ENCODE results near the gene EPSTI1.
"Not testable (repeated sequence)": the region's sequence is repeated elsewhere in the genome, so short reads cannot be mapped to it uniquely, and the experiment has no call there.

EPSTI1 gene

GRCh38 chr13:42883771-42884467, 108.1 kb downstream of the EPSTI1 start:
- no peak for DNase-seq

GRCh38 chr13:42883142-42883541, 108.9 kb downstream of the EPSTI1 start:
- no peak for DNase-seq

- no peak for DNase-seq
These were observed 111.9 kb downstream of the EPSTI1 start for GRCh38 chr13:42880056-42880605.

GRCh38 chr13:42878721-42879120, 113.3 kb downstream of the EPSTI1 start:
- no peak for DNase-seq

GRCh38 chr13:42876887-42877545, 115.0 kb downstream of the EPSTI1 start:
- DNase-seq, result no peak

- DNase-seq, result no peak
These were observed 115.7 kb downstream of the EPSTI1 start for GRCh38 chr13:42876270-42876714.

- no peak for DNase-seq
These were observed 116.4 kb downstream of the EPSTI1 start for GRCh38 chr13:42875475-42876269.

GRCh38 chr13:42874221-42874620, 117.8 kb downstream of the EPSTI1 start:
- DNase-seq, result no peak

- no peak for DNase-seq
These were observed 119.0 kb downstream of the EPSTI1 start for GRCh38 chr13:42873081-42873480.

- no peak for DNase-seq
These were observed 124.8 kb downstream of the EPSTI1 start for GRCh38 chr13:42867232-42867631.

GRCh38 chr13:42865768-42866102, 126.3 kb downstream of the EPSTI1 start:
- no peak for DNase-seq

- no peak for DNase-seq
These were observed 126.9 kb downstream of the EPSTI1 start for GRCh38 chr13:42864952-42865767.

GRCh38 chr13:42862370-42862769, 129.7 kb downstream of the EPSTI1 start:
- DNase-seq, result not testable (repeated sequence)

- no peak for DNase-seq
These were observed 131.6 kb downstream of the EPSTI1 start for GRCh38 chr13:42860485-42860884.

GRCh38 chr13:42859760-42860159, 132.3 kb downstream of the EPSTI1 start:
- DNase-seq, result no peak

GRCh38 chr13:42855410-42855809, 136.6 kb downstream of the EPSTI1 start:
- no peak for DNase-seq

- no peak for DNase-seq
These were observed 139.9 kb downstream of the EPSTI1 start for GRCh38 chr13:42852136-42852535.

GRCh38 chr13:42849200-42849599, 142.8 kb downstream of the EPSTI1 start:
- DNase-seq, result no peak

- DNase-seq, result no peak
These were observed 144.0 kb downstream of the EPSTI1 start for GRCh38 chr13:42847891-42848663.

GRCh38 chr13:42836930-42837690, 154.9 kb downstream of the EPSTI1 start:
- DNase-seq, result no peak

Measured in stimulated activated CD4-positive, alpha-beta T cell treated with anti-CD3 and anti-CD28 coated beads, Interleukin-15, amount 100 ng/mL, for 24 hours (primary cell).